Measurements from ENCODE around the gene EPHA8.

DNA sequence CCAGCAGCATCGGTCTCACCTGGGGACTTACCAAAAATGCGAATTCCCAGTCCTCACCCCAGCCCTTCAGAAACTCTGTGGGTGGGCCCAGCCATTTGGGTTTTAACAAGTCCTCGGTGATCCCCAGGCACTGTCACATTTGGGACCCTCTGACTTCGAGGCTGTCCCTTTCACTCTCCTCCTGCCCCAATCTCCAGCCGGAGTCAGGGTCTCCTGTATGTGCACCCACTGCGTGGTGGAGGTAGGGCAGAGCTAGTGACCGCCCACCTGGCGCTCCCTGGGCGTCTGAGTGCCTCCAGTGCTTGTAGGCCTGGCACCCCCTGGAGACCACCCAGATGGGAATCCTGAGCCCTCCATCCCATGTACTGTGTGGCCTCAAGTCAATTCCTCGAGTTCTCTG, 31.1 kb downstream of the EPHA8 start:
- TF ChIP-seq, protein P1, sequence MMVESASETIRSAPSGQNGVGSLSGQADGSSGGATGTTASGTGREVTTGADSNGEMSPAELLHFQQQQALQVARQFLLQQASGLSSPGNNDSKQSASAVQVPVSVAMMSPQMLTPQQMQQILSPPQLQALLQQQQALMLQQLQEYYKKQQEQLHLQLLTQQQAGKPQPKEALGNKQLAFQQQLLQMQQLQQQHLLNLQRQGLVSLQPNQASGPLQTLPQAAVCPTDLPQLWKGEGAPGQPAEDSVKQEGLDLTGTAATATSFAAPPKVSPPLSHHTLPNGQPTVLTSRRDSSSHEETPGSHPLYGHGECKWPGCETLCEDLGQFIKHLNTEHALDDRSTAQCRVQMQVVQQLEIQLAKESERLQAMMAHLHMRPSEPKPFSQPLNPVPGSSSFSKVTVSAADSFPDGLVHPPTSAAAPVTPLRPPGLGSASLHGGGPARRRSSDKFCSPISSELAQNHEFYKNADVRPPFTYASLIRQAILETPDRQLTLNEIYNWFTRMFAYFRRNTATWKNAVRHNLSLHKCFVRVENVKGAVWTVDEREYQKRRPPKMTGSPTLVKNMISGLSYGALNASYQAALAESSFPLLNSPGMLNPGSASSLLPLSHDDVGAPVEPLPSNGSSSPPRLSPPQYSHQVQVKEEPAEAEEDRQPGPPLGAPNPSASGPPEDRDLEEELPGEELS (CRISPR knock-in tag; IDR thresholded peaks at IDR 0.05), result no peak
- TF ChIP-seq KAT7 (CRISPR knock-in tag; IDR thresholded peaks at IDR 0.05; ENCODE audit: borderline replicate concordance), result no peak
- TF ChIP-seq IRF2 (CRISPR knock-in tag; IDR thresholded peaks at IDR 0.05; ENCODE audit: borderline replicate concordance, low read depth), result no peak
- TF ChIP-seq, protein P2, sequence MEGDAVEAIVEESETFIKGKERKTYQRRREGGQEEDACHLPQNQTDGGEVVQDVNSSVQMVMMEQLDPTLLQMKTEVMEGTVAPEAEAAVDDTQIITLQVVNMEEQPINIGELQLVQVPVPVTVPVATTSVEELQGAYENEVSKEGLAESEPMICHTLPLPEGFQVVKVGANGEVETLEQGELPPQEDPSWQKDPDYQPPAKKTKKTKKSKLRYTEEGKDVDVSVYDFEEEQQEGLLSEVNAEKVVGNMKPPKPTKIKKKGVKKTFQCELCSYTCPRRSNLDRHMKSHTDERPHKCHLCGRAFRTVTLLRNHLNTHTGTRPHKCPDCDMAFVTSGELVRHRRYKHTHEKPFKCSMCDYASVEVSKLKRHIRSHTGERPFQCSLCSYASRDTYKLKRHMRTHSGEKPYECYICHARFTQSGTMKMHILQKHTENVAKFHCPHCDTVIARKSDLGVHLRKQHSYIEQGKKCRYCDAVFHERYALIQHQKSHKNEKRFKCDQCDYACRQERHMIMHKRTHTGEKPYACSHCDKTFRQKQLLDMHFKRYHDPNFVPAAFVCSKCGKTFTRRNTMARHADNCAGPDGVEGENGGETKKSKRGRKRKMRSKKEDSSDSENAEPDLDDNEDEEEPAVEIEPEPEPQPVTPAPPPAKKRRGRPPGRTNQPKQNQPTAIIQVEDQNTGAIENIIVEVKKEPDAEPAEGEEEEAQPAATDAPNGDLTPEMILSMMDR (IDR thresholded peaks at IDR 0.05), result no peak
- no peak for TF ChIP-seq SP1 (CRISPR knock-in tag; conservative IDR thresholded peaks at IDR 0.05)
- no peak for TF ChIP-seq TCF7 (CRISPR knock-in tag; IDR thresholded peaks at IDR 0.05; ENCODE audit: low read depth)
- TF ChIP-seq TEAD4 (CRISPR knock-in tag; IDR thresholded peaks at IDR 0.05), result no peak
